Muscle of arm (tissue), 12 donors: ENCODE results near the gene TMEM240. TPM values are rescaled to one million over a fixed set of nuclear protein-coding genes. Genes with fewer than 3 reads are reported as not detected.
A peak's percentile ranks its signal among the peaks of the same experiment; 100 is the strongest.
"Not testable (repeated sequence)": the region's sequence is repeated elsewhere in the genome, so short reads cannot be mapped to it uniquely, and the experiment has no call there.

Experiments
- DNase-seq: peaks from one replicate; pipeline ENCODE4 v3.0.0-alpha.2; 2013
- polyA plus RNA-seq, 12 donors: library from polyadenylated mRNA; unstranded; fragments of 120-200 nt; gene quantifications; one replicate each; pipeline ENCODE4 v1.2.1, GENCODE V29; 2013; ENCODE audit not compliant: insufficient read length in 12 of 12

TMEM240 gene
- polyA plus RNA-seq, 12 donors, result 1.9 to 6.5 (median 3.5) TPM; not detected in 2

- no peak for DNase-seq
These were observed 13.2 kb downstream of the TMEM240 start for GRCh38 chr1:1527092-1527816.

DNA sequence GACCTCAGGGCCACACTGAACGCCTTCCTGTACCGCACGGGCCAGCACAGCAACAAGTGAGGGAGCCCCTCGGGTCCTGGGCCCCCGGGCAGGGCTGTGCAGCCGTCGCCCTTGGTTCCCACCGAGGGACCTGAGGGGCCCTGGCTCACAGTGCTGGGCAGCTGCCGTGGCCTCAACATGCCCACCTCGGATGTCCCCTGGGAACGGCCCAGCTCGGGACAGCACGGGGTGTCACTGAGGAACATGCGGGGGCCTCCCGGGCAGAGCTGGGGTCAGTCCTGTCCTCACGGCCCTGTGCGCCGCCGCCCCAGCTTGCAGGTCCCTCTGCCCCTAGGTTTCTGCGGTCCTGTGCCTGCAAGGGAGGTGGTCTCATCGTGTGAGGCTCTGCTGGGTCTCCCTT is 13.9 kb downstream of the TMEM240 start:
- not testable (repeated sequence) for DNase-seq

- DNase-seq, result not testable (repeated sequence)
These were observed 15.6 kb downstream of the TMEM240 start for GRCh38 chr1:1524750-1525383.

GRCh38 chr1:1523651-1524050 is 16.8 kb downstream of the TMEM240 start:
- DNase-seq, result not testable (repeated sequence)

DNA sequence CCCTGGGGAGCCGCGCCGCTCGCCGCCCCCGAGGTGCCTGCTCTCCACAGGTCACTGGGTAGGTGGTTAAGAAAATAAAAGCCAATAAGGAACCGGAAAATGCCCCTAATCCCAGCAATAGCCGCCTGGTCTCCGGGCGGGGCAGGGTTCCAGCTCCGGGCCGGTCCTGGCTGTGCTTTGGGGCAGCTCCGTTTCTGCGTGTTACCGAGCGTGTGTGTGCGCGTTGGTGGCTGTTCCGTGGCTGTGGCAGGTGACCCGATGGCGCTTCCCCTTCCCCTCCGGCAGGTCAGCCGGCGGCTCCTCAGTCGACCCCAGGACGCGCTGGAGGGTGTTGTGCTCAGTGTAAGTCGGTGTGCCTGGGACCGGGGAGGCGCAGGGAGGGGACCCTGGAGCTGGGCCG is 17.2 kb downstream of the TMEM240 start:
- not testable (repeated sequence) for DNase-seq

- DNase-seq, result not testable (repeated sequence)
These were observed 17.9 kb downstream of the TMEM240 start for GRCh38 chr1:1522536-1522935.

DNA sequence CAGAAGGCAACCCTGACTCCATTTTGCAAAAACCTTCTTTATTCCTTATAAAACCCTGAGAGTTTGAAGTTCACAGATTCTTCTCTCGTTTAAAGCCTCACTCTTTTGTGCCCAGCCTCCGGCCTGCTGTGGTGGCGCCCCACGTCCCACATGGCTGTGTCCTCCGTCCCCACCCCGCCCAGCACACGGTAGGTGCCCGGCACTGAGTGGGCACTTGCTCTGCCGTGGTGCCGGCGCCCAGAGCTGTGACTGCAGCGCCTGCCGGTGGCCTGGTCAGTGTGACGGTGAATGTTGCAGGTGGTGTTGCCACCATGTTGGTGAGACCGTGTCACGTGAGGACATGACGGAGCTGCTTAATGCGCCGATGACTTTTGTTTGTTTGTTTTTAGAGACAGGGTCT is 19.1 kb downstream of the TMEM240 start:
- DNase-seq, result no peak

DNA sequence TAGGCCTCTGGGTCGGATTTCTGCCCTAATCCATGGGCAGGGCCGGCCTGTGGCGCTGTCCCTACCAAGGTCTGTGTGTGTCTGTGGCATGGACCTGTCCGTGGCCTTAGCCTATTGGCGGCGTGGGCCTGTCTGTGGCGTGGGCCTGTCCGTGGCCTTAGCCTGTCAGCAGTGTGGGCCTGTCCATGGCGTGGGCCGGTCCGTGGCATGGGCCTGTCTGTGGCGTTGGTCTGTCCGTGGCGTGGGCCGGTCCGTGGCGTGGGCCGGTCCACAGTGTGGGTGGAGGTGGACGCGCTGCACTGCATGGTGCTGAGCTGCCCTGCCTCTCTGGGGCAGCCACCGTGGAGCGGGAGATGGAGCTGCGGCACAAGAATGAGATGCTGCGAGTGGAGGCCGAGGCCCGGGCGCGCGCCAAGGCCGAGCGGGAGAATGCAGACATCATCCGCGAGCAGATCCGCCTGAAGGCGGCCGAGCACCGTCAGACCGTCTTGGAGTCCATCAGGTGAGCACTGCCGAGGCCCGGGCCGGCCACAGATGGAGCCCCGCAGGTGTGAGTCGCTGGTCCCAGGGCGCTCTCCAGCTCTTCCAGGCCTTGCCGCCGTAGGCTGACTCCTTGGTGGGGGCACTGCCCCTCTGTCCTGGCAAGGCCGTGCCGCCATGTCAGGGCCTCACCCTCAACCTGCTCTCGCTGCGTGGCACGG is 20.5 kb downstream of the TMEM240 start:
- not testable (repeated sequence) for DNase-seq

GRCh38 chr1:1518621-1519007 is 21.8 kb downstream of the TMEM240 start:
- not testable (repeated sequence) for DNase-seq

GRCh38 chr1:1517973-1518620 is 22.3 kb downstream of the TMEM240 start:
- no peak for DNase-seq

- DNase-seq, result not testable (repeated sequence)
These were observed 23.5 kb downstream of the TMEM240 start for GRCh38 chr1:1516923-1517322.

DNA sequence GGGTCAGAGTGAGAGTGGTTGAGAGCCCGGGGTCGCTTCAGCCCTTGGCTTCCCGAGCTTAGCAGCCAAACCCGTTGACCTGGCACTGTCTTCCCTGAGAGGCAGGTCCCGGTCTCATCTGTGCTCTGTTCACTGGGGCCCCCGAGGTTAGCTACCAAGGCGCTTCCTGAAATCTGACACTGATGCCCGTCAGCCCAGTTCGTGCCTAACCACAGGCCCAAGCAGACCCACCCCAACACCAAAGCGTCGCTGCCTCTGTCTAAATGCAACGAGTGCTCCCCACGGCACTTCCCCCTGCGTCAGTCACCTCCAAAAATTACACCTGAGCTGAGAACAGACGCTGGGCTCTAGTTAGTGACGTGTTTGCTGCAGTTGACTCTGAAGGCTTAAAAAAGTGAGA is 26.0 kb downstream of the TMEM240 start:
- not testable (repeated sequence) for DNase-seq

- DNase-seq, result not testable (repeated sequence)
These were observed 26.7 kb downstream of the TMEM240 start for GRCh38 chr1:1513675-1514074.

DNA sequence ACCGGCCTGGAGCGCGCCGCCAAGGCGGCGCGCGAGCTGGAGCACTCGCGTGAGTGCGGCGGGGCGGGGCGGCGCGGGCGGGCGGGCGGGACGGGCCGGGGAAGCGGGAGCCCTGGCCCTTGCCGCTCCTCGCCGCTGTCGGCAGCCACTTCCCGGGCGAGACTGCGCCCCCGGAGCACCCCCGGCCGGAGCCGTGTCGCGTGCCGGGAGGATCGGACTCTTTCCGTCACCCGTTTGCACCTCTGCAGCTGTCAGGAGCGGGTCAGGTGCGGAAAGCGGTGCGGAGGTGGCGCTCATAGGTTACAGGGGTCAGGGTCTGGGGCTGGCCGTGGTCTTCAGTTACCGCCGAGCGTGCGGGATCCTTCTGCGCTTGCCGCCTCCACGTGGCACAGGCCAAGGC is 28.0 kb downstream of the TMEM240 start:
- DNase-seq, result not testable (repeated sequence)

DNA sequence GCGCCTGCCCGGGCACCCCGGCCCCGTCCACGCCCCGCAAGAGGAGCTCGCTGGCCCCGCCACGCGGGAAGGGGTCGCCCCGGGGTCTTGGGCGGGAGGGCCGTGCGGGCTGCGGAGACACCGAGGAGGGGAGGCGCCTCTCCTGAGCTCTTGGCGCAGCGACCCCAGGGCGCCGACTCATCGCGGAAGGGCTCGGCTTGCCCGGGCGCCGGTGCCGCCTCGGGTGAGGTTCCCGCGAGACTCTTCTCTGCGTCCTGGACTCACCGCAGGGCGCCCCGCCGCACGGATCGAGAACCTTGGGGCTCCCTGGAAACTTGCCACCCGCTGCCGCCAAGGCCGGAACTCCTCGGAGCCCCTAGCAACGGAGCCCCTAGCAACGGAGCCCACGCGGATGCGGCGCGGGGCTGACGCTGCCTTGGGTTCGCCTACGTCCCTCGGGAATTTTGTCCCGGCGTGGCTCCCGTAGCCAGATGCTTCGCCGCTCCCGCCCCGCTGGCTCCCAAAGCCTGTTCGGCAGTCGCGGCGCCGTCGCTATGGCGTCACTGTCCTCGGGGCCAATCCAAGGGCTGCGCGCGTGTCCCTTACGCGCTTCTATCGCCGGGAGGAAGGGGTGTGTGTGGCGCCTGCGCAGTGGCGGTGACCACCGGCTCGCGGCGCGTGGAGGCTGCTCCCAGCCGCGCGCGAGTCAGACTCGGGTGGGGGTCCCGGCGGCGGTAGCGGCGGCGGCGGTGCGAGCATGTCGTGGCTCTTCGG is 28.7 kb downstream of the TMEM240 start, which contains the start of gene ATAD3A:
TSS of gene ATAD3A (plus strand) at position 630 of the 753 bp plus-strand sequence. CDS start at position 737, 107 bp downstream.
- DNase-seq, result peak; percentile 98

- DNase-seq, result peak; percentile 6
These were observed 29.4 kb downstream of the TMEM240 start for GRCh38 chr1:1510912-1511532.

GRCh38 chr1:1509465-1509850 is 31.0 kb downstream of the TMEM240 start:
- not testable (repeated sequence) for DNase-seq

GRCh38 chr1:1508775-1509464 is 31.5 kb downstream of the TMEM240 start:
- not testable (repeated sequence) for DNase-seq

DNA sequence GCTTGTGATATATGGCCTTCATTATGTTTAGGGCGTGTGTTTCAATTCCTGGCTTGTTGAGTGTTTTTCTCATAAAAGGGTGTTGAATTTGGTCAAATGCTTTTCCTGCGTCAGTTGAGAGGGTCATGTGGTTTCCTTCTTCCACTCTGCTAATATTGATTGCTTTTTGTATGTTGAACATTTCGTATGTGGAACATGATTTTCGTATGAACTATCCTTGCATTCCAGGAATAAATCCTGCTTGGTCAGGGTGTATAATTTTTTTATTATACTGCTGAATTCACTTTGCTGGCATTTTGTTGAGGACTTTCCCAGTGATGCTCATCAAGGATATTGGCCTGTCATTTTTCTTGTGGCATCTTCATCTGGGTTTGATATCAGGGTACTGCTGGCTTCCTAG is 33.1 kb downstream of the TMEM240 start:
- no peak for DNase-seq

- not testable (repeated sequence) for DNase-seq
These were observed 34.6 kb downstream of the TMEM240 start for GRCh38 chr1:1505801-1506200.
